Embryonic facial prominence (tissue), 1 donor: ENCODE results near the gene FAM110A.
"Not testable (repeated sequence)": the region's sequence is repeated elsewhere in the genome, so short reads cannot be mapped to it uniquely, and the experiment has no call there.

Experiments used
- DNase-seq: peaks from one replicate; pipeline ENCODE4 v3.0.0-alpha.2; 2016; ENCODE audit errors: extremely low spot score

The FAM110A gene

GRCh38 chr20:833450-834150, at the start of gene FAM110A:
Gene FAM110A (plus strand): TSS chr20:833715. CDS start chr20:844805, 11,090 bp downstream.
- DNase-seq: peak; percentile 88

DNA sequence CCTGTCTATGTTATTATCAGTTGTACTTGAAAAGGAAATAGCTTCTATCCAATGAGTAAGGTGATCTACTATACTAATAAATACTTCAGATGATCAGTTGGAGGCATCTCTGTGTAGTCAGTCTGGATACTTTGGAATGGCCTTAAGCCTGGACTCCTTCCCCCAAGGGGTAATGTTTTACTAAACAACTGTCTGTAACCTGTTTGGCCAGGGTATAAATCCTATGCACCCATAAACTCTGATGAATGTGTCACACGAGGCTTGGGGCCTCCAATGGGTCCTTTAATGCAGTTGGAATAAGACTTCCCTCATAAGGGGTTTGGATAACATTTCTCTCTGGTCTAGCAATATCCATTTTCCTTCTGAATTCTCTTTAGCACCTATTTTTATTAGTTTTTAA, 45.7 kb upstream of the FAM110A start:
- DNase-seq: no peak

DNA sequence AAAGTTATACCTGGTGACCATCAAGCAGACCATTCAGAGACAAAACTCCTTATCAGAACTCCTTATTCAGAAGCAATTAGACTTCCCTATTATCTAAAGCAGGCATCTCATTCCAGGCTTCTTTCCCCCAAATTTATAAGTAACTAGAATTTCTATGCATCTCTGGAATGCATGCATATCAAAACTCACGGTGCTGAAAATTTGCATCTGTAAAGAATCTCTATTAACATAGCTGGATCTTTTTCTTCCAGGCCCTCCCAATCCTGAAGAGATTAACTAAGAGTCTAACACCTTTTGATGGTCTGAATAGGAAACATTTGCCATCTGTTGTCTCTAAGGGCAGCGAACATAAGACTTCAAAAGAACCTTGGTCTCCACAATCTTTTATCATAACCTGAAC, 42.5 kb upstream of the FAM110A start:
- no peak for DNase-seq

GRCh38 chr20:792248-792647, 41.3 kb upstream of the FAM110A start:
- no peak for DNase-seq

DNA sequence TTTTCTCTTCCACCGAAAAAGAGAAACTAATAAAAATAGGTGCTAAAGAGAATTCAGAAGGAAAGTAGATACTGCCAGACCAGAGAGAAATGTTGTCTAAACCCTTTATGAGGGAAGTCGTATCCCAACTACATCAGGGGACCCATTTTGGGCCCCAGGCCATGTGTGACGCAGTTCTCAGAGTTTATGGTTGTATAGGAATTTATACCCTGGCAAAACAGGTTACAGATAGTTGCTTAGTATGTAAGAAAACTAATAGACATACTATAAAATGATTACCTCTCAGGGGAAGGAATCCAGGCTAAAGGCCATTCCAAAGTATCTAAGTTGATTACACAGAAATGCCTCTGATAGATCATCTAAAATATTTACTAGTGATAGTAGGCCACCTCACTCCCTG, 36.6 kb upstream of the FAM110A start:
- DNase-seq: no peak

GRCh38 chr20:798746-799145, 34.8 kb upstream of the FAM110A start:
- not testable (repeated sequence) for DNase-seq

DNA sequence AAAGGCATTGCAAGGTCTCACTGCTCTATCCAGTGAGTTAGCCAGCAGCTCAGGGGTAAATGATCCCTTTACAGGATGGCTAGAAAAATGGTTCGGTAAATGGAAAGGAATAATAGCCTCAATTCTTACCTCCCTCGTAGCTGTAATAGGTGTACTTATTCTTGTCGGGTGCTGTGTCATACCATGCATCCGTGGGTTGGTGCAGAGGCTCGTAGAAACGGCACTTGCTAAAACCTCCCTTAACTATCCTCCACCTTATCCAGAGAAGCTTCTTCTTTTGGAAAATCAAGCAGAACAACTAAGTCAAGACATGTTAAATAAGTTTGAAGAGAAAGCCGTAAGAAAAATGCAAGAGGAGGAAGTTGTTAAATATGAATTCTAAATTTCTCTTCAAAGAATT, 33.5 kb upstream of the FAM110A start:
- DNase-seq: not testable (repeated sequence)

GRCh38 chr20:801678-802077, 31.8 kb upstream of the FAM110A start:
- no peak for DNase-seq

- no peak for DNase-seq
Observed at GRCh38 chr20:805713-806112, 27.8 kb upstream of the FAM110A start.

DNA sequence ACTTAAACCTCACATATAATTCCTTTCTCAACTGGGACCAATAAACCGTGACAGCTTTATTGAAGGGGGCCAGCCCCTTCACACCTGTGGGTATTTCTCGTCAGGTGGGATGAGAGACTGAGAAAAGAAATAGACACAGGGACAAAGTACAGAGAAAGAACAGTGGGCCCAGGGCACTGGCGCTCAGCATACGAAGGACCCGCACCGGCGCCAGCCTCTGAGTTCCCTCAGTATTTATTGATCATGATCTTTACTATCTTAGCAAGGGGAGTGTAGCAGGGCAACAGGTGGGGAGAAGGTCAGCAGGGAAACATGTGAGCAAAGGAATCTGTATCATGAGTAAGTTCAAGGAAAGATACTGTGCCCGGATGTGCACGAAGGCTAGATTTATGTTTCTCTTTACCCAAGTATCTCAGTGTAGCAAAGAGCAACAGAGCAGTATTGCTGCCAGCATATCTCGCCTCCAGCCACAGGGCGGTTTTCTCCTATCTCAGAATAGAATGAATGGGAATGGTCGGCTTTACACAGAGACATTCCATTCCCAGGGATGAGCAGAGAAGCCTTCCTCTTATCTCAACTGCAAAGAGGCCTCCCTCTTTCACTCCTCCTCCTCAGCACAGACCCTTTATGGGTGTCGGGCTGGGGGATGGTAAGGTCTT, 21.6 kb upstream of the FAM110A start:
- DNase-seq: not testable (repeated sequence)

DNA sequence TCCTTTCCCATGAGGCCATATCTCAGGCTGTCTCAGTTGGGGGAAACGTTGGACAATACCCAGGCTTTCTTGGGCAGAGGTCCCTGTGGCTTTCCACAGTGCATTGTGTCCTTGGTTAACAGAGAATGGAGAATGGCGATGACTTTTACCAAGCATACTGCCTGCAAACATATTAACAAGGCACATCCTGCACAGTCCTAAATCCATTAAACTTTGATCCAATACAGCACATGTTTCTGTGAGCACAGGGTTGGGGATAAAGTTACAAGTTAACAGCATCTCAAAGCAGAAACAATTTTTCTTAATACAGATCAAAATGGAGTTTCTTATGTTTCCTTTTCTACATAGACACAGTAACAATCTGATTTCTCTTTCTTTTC, 21.1 kb upstream of the FAM110A start:
- not testable (repeated sequence) for DNase-seq

GRCh38 chr20:813390-813789, 20.1 kb upstream of the FAM110A start:
- no peak for DNase-seq

DNA sequence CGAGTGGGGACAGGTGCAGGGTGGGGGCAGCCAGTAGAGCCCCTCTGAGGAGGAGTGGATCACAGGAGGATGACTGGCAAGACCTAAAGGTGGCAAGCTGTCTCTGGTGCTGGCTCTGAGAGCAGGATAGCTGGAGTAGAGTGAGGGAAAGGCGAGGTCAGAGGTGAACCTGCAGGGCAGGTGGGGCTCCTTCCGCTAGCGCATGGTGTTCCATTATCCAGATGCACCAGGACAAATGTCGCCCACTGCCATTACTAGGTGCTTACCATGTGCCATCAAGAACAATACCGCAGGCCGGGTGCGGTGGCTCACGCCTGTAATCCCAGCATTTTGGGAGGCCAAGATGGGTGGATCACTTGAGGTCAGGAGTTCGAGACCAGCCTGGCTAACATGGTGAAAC, 18.3 kb upstream of the FAM110A start:
- DNase-seq: no peak

GRCh38 chr20:815914-816606, 17.5 kb upstream of the FAM110A start:
- DNase-seq: peak; percentile 46

GRCh38 chr20:818001-818664, 15.4 kb upstream of the FAM110A start:
- DNase-seq: no peak

DNA sequence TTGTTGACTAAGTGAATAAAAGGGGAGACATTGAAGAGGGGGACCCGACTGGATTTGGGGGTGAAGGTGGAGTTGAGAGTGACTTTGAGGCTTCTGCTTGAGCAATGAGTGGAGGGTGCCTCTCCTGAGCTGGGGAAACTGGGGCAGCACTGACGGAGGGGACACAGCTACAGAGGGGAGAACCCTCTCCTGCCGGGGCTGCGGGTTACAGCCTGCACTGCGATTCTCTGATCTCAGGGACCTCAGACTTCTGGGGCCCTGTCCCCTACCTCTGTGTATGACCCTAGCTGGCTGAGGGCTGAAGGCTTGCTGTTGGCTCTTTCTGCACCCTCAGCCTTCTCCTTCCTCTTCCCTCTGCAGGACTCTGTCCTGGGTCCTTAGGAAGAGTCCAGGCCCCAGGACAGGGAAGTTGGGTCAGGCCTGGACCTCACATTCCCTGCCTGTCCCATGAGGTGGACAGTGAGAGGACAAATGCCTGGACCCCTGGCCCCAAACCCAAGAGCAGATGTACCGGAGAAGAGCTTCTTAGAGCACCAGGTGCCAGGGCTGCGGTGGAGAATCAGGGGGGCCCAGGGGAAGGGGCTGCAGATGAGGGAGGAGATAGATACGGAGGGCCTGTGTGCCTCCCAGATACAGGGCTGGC, 13.7 kb upstream of the FAM110A start:
- no peak for DNase-seq

DNA sequence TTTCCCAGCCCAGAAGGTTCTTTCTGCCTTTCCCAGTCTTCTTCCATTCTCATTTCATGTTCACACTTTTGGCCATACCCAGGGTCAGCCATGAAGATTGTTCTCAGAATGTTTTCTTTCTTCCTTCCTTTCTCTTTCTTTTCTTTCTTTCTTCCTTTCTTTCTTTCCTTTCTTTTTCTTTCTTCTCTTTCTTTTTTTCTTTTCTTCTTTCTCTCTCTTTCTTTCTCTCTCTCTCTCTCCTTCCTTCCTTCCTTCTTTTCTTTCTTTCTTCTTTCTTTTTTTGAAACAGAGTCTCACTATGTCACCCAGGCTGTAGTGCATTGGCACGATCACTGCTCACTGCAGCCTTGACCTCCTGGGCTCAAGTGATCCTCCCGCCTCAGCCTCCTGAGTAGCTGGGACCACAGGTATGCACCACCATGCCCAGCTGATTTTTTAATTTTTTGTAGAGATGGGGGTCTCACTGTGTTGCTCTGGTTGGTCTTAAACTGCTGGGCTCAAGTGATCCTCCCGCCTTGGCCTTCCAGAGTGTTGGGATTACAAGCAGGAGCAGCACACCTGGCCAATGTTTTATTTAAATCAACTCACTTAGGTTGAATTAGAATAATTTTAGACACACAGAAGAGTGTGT, 13.1 kb upstream of the FAM110A start:
- no peak for DNase-seq

GRCh38 chr20:821046-821730, 12.3 kb upstream of the FAM110A start:
- no peak for DNase-seq

GRCh38 chr20:821731-822065, 11.8 kb upstream of the FAM110A start:
- no peak for DNase-seq

DNA sequence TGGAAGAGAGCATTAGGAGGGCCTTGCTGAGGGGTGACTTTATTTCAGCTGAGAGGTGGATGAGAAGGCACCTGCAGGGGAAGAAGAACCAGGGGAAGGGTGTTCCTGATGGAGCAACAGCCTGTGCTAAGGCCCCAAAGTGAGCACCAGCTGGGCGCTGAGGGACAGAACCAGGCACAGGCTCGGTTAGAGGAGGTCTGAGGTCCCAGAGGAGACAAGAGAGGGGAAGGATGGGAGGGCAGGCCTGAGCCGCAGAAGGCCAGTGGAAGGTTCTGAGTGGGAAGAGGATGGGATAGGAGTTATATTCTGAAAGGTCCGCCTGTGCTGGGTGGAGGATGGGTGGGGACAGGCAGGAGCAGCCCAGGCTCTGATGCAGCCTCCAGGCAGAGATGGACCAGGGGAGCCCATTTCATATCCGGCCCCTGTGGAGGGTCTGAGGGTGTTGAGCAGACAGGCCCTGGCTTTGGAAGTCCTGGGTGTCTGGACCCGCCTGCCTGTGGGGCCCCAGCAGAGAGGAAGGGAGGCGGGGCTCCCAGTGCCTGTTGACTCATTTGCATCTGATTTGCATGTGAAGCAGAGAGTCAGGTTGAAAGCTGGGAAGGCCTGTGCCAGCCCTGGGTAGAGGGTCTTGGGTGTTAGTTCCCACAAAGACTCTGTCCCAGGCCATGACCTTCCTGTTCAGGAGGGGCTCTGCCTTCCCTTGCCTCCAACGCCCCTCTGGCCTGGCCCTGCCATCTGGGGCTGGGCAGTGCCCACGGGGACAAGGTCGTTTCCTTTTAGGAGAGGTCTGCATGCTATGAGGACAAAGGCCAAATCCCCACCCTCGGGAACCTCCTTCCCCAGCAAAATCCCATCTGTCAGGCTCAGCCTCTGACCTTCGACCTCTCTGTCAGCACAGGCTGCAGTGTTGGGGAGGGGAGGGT, 10.6 kb upstream of the FAM110A start:
- no peak for DNase-seq
